ENCODE data around the gene NOTCH2. TPM values are rescaled to one million over a fixed set of nuclear protein-coding genes. Genes with fewer than 3 reads are reported as not detected.

The NOTCH2 gene
- total and polyA plus RNA-seq, 2 experiments from 2014 or later = 42.2 to 85.8 TPM

GRCh38 chr1:119868176-119868575 is 201.3 kb downstream of the NOTCH2 start:
- no peaks in the 10 kb centered on the region for H3K79me2 ChIP-seq
- WGBS (ENCODE audit: low lambda C conversion rate, missing lambda C conversion rate) = 79% methylated on average over 2 of the region's 2 CpGs
- no peak overlapping the region for H3K4me3 ChIP-seq
- TF ChIP-seq EZH2 (IDR thresholded peaks at IDR 0.05; ENCODE audit: borderline replicate concordance) (no peak), EZH2phosphoT487 (IDR thresholded peaks at IDR 0.05; ENCODE audit: low read depth, severe bottlenecking, unreplicated experiment) (no peak), CTCF (IDR thresholded peaks at IDR 0.05; ENCODE audit: poor library complexity) (no peak)
- no peaks in the 10 kb centered on the region for H3K27me3 ChIP-seq
- H3K9me3 ChIP-seq (ENCODE audit: low read depth) = no peaks in the 10 kb centered on the region
- H3K4me1 ChIP-seq (ENCODE audit: insufficient read depth) = no peaks in the 10 kb centered on the region
- no peaks in the 10 kb centered on the region for H3K9me2 ChIP-seq (replicated peaks; ENCODE audit: insufficient read depth)
- H3K27ac ChIP-seq = no peak overlapping the region
- H3K36me3 ChIP-seq (replicated peaks; ENCODE audit: insufficient read depth, low read depth) = no peaks in the 10 kb centered on the region
- DNase-seq (ENCODE audit: low spot score) = no peak
- H3K4me2 ChIP-seq = no peak overlapping the region
- no peak overlapping the region for H2AFZ ChIP-seq
- no peaks in the 10 kb centered on the region for H4K20me1 ChIP-seq (ENCODE audit: insufficient read depth, poor library complexity, severe bottlenecking)

- Histone ChIP-seq H2AFZ (no peak overlapping the region), H3K36me3 (replicated peaks; ENCODE audit: insufficient read depth, low read depth) (no peaks in the 10 kb centered on the region), H3K4me2 (no peak overlapping the region), H3K4me1 (ENCODE audit: insufficient read depth) (peaks cover 3% of the 10 kb centered on the region), H3K9me2 (replicated peaks; ENCODE audit: insufficient read depth) (no peaks in the 10 kb centered on the region), H3K9me3 (ENCODE audit: low read depth) (no peaks in the 10 kb centered on the region), H3K4me3 (no peak overlapping the region), H3K27ac (no peak overlapping the region), H3K27me3 (no peaks in the 10 kb centered on the region), H3K79me2 (no peaks in the 10 kb centered on the region), H4K20me1 (ENCODE audit: insufficient read depth, poor library complexity, severe bottlenecking) (no peaks in the 10 kb centered on the region)
- WGBS (ENCODE audit: low lambda C conversion rate, missing lambda C conversion rate) = 50% methylated on average over 3 of the region's 3 CpGs
- DNase-seq (ENCODE audit: low spot score) = no peak
- TF ChIP-seq CTCF (IDR thresholded peaks at IDR 0.05; ENCODE audit: poor library complexity) = no peak
- TF ChIP-seq EZH2phosphoT487 (IDR thresholded peaks at IDR 0.05; ENCODE audit: low read depth, severe bottlenecking, unreplicated experiment) = no peak
- TF ChIP-seq EZH2 (IDR thresholded peaks at IDR 0.05; ENCODE audit: borderline replicate concordance) = no peak
Measured at GRCh38 chr1:119866451-119866850, 203.0 kb downstream of the NOTCH2 start.

- Histone ChIP-seq H3K9me2 (replicated peaks; ENCODE audit: insufficient read depth) (no peaks in the 10 kb centered on the region), H3K27ac (no peak overlapping the region), H3K79me2 (no peaks in the 10 kb centered on the region), H3K4me2 (no peak overlapping the region), H2AFZ (no peak overlapping the region), H3K36me3 (replicated peaks; ENCODE audit: insufficient read depth, low read depth) (no peaks in the 10 kb centered on the region), H3K27me3 (no peaks in the 10 kb centered on the region), H3K4me3 (no peak overlapping the region), H3K4me1 (ENCODE audit: insufficient read depth) (peaks cover 9% of the 10 kb centered on the region), H3K9me3 (ENCODE audit: low read depth) (no peaks in the 10 kb centered on the region), H4K20me1 (ENCODE audit: insufficient read depth, poor library complexity, severe bottlenecking) (no peaks in the 10 kb centered on the region)
- WGBS (ENCODE audit: low lambda C conversion rate, missing lambda C conversion rate) = 46% methylated on average over 4 of the region's 4 CpGs
- no peak for DNase-seq (ENCODE audit: low spot score)
- TF ChIP-seq EZH2 (IDR thresholded peaks at IDR 0.05; ENCODE audit: borderline replicate concordance) (no peak), EZH2phosphoT487 (IDR thresholded peaks at IDR 0.05; ENCODE audit: low read depth, severe bottlenecking, unreplicated experiment) (no peak), CTCF (IDR thresholded peaks at IDR 0.05; ENCODE audit: poor library complexity) (no peak)
Measured at GRCh38 chr1:119865627-119866026, 203.8 kb downstream of the NOTCH2 start.

GRCh38 chr1:119862276-119862675 is 207.2 kb downstream of the NOTCH2 start:
- H3K27me3 ChIP-seq = no peaks in the 10 kb centered on the region
- H3K36me3 ChIP-seq (replicated peaks; ENCODE audit: insufficient read depth, low read depth) = no peaks in the 10 kb centered on the region
- H2AFZ ChIP-seq = no peak overlapping the region
- no peak overlapping the region for H3K4me3 ChIP-seq
- H3K4me2 ChIP-seq = no peak overlapping the region
- no peaks in the 10 kb centered on the region for H3K9me2 ChIP-seq (replicated peaks; ENCODE audit: insufficient read depth)
- peaks cover 27% of the 10 kb centered on the region for H3K4me1 ChIP-seq (ENCODE audit: insufficient read depth)
- no peaks in the 10 kb centered on the region for H3K79me2 ChIP-seq
- DNase-seq (ENCODE audit: low spot score) = no peak
- TF ChIP-seq EZH2phosphoT487 (IDR thresholded peaks at IDR 0.05; ENCODE audit: low read depth, severe bottlenecking, unreplicated experiment) (no peak), EZH2 (IDR thresholded peaks at IDR 0.05; ENCODE audit: borderline replicate concordance) (no peak), CTCF (IDR thresholded peaks at IDR 0.05; ENCODE audit: poor library complexity) (no peak)
- H4K20me1 ChIP-seq (ENCODE audit: insufficient read depth, poor library complexity, severe bottlenecking) = no peaks in the 10 kb centered on the region
- H3K27ac ChIP-seq = no peak overlapping the region
- no peaks in the 10 kb centered on the region for H3K9me3 ChIP-seq (ENCODE audit: low read depth)

All from hepatocyte (in vitro differentiated cells).